Vagina (tissue), 2 donors: Measurements from ENCODE around the gene FAR2.

Experiments
- POLR2A ChIP-seq, 2 donors: fragments of 450-650 bp; IDR thresholded peaks; one replicate each; pipeline ENCODE4 v1.6.1; 2017; ENCODE audit warnings: antibody characterized with exemption in 2 of 2, mild to moderate bottlenecking in 2 of 2, moderate library complexity in 2 of 2
- TF ChIP-seq, protein P1 (sequence below), 3 experiments: fragments of 450-650 bp in 2 of 3; fragments of 200-600 bp in 1 of 3; sonication (generic) in 1 of 3; IDR thresholded peaks; one replicate each; pipeline ENCODE4 v1.5.1; 2017 to 2019; ENCODE audit warnings: antibody characterized with exemption in 3 of 3, mild to moderate bottlenecking in 2 of 3, moderate library complexity in 2 of 3

DNA sequence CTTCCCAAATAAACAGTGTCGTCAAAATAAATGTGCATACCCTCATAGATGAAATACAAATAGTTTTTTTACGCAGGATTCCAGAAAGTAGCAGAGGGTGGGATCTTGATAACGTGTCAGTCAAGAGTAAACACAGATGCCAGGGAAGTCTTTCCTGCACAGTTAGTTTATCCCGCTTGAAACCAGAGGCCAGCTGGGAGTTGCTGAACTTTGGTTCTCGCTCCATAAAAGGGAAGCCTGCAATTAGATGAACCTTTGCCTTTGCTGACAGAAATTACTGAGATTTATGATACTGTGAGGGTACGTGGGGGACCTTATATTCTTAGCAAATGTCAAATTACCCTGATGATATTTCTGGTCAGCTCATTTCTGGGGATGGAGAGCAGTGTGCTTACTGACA is 18.9 kb downstream of the FAR2 start:
- TF ChIP-seq POLR2A (IDR thresholded peaks at IDR 0.05), result no peak
- TF ChIP-seq, protein P1, sequence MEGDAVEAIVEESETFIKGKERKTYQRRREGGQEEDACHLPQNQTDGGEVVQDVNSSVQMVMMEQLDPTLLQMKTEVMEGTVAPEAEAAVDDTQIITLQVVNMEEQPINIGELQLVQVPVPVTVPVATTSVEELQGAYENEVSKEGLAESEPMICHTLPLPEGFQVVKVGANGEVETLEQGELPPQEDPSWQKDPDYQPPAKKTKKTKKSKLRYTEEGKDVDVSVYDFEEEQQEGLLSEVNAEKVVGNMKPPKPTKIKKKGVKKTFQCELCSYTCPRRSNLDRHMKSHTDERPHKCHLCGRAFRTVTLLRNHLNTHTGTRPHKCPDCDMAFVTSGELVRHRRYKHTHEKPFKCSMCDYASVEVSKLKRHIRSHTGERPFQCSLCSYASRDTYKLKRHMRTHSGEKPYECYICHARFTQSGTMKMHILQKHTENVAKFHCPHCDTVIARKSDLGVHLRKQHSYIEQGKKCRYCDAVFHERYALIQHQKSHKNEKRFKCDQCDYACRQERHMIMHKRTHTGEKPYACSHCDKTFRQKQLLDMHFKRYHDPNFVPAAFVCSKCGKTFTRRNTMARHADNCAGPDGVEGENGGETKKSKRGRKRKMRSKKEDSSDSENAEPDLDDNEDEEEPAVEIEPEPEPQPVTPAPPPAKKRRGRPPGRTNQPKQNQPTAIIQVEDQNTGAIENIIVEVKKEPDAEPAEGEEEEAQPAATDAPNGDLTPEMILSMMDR (IDR thresholded peaks at IDR 0.05), result no peak
